NCI-H1694 treated with DMSO at 0.1 percent for 48 hours (cell line): Measurements from ENCODE around the gene FAS.

ENCODE experiments used
- DNase-seq: peaks from one replicate; lab custom pipeline; 2025; lab: John Stamatoyannopoulos, UW

Gene FAS

GRCh38 chr10:88990384-88991160 lies at the start of gene FAS:
FAS (plus strand) TSS chr10:88990798; CDS start chr10:88990877, 79 bp downstream.
- DNase-seq, result no peak

GRCh38 chr10:88941026-88941425 lies 49.6 kb upstream of the FAS start:
- DNase-seq, result no peak

DNA sequence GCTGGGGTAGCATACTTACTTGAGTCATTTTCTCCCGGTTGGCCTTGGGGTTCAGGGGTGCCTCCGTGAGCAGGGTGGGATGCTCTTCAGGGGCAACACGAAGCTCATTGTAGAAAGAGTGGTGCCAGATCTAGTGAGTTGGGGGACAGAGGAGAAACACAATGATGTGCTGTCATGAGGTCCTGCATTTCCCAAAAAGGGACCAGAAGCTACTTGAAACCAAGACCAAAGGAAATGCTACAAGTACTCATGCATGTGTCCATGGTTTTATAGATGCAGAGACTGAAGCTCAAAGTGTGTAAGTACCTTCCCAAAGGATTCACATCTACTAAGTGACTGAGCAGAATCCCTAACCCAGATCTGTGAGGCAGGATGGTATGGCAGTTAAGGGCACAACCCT lies 46.8 kb upstream of the FAS start:
- no peak for DNase-seq

DNA sequence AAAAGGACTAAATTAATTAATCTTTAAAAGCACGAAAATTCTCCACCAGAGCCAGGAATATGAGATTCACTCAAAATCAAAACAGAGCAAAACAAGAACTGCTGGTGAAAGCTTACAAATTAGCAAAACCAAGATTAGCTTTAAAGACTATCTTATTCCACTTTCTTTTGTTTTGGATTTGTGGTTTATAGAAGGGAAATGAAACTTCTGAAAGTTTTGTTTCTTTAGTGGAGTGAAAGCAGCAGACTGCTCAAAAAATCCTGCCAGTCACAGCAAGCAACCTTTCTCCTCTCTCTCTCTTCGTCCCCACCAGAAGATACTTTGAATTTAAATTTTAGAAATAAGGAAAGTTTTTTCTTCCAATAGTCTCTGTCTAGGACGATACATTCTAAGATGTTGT lies 45.8 kb upstream of the FAS start:
- DNase-seq, result no peak

- no peak for DNase-seq
Measured at GRCh38 chr10:88946200-88946599, 44.4 kb upstream of the FAS start.

- DNase-seq, result no peak
Measured at GRCh38 chr10:88946965-88947590, 43.5 kb upstream of the FAS start.

GRCh38 chr10:88949051-88949450 lies 41.5 kb upstream of the FAS start:
- no peak for DNase-seq

DNA sequence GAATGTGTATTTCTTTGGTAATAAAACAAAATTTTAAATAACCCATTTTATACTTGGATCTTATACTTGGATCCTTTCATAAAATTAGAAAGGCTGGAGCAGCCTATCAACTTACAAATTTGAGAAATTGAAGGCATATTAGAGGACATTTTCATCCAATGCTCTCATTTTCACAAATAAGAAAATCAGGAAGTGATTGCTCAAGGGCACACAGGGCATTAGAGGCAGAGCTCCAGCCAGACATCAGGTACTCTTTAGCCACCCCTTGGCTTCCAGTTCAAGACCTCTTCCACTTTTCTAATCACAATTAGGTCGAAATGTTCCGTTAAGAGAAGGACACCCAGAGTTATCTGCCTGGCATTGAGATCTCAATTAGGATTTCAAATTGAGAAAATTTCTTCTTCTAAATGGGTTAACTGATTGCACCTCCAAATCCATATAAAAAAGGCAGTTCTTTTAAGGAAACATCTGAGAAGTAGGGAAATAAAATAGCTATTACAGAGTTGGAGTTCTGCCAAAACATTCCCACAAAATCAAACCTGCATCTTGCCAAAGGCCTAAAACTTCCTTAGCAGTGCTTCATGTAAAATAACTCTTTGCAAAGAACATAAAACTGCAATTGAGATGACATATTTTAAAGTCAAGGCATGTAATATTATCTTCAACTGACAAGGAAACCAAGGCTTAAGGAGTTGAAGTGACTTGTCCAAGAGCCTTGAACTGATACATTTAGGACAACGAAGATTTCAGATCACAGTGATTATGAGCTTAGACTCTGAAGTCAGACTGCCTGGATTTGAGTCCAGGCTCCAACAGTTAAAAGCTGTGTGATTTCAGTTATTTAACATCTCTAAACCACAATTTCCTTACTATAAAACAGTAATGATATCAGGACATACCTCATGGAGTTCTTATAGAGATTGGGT lies 40.4 kb upstream of the FAS start:
- no peak for DNase-seq

- DNase-seq, result no peak
Measured at GRCh38 chr10:88952647-88953111, 37.9 kb upstream of the FAS start, which contains the start of gene ACTA2. ACTA2 (minus strand) TSS chr10:88952773; CDS start chr10:88948930, 3,843 bp downstream.

DNA sequence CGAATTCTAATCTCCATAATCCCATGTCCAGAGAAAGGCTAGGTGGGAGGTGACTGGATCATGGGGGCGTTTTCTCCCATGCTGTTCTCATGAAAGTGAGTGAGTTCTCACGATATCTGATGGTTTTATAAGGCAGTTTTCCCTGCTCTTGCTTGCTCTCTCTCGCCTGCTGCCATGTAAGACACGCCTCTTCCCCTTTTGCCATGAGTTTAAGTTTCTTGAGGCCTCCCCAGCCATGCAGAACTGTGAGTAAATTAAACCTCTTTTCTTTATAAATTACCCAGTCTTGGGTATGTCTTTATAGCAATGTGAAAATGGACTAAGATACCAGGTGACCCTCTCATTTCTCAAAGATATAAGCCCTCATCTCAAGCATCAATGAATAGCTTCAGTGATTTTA lies 36.9 kb upstream of the FAS start:
- DNase-seq, result no peak

- DNase-seq, result no peak
Measured at GRCh38 chr10:88954458-88955083, 36.0 kb upstream of the FAS start.

- DNase-seq, result no peak
Measured at GRCh38 chr10:88957381-88957780, 33.2 kb upstream of the FAS start.

DNA sequence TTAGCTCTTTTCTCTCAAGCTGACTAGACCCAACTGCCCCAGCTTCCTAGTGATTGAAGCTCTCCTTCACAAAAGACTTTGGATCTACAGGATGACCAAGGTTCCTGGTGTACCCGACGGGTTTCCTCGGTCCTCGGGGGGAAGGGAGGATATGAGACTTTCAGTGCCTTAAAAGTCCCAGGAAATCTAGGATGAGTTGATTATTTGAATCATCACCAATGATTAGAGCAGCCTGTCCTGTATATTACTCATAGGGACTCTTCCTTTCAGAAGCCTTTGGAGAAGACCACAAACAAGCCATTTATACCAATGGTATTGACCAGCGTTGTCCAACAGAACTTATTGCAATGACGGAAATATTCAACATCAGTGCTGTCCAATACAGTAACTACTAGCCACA lies 31.9 kb upstream of the FAS start:
- no peak for DNase-seq

DNA sequence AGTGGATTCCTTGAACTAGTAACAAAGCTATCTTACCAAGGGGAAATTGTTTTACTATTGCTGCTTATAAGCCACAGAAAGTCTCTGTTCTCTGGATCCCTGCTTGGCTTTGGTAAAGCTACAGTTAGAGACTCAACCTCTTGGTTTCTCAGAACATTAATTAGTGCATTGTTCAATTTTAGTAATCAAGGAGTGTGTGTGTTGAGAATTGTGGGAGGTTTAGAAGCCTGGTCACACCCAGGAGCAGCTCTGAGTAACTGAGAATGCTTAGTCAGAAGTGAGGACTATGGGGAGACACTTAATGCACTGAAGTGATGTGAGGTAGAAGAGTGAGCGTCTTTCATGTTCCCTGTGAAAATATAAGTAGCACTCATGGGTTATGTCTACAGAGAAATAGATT lies 29.8 kb upstream of the FAS start:
- no peak for DNase-seq

- DNase-seq, result no peak
Measured at GRCh38 chr10:88961266-88961665, 29.3 kb upstream of the FAS start.

DNA sequence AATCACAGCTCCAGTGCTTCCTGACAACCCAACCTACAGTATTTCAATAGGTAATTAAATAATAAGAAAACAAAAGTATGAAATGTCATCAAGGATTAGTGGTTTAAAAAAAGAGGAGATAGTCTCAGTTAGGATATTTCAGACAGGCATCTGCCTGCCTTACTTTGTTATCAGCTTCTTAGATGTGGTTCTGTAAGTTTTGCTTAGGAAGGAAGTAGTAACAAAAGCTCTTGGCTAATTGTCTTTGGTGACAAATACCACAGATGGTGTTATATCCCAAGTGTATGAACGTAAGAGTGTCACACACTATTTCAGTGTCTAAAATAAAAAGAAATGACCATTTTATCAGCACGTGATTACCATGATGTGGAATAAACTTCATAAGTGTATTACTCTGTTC lies 28.3 kb upstream of the FAS start:
- DNase-seq, result no peak

GRCh38 chr10:88963318-88963717 lies 27.3 kb upstream of the FAS start:
- DNase-seq, result no peak

DNA sequence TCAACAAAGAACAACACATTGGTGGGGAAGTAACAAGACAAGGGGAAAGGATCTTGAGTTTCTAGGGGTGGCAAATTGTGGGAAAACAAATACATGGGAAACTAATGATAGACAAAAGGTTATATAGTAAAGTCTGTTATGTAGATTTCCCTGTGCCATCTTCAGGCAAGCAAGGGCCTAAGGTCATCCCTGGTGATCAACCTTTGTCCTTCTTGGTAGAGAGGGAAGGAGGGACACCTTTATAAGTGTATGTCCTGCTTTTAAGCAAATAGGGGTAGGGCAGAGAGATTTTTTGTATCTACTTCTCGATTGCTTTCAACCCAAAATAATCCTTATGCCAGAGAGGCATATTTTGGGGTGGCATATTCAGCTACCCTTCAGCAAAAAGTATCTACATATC lies 26.2 kb upstream of the FAS start:
- no peak for DNase-seq

DNA sequence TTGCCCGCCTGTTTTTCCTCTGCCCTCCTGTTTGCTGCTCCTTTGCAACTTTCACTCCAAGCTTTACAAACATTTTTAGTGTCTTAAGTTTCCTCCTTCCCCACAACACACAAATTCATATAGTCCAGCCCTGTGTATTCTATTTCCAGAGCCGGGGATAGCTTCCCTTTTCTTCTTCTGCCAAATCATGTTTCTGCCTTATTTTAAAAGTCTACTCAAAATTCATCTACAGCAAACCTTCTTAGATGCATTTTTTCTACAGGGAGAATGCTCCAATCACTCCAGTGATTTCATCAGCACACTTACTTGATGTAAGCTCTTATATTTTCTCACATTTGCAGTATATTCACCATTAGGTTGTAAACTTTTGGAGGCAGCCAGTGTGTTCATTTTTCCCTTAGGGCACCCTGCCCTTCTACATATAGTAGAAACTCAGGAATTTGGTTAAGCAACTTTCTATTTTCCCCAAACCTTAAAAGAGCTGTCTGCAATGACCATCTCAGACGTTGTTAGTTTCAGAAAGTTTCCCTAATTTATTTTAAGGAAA lies 25.7 kb upstream of the FAS start:
- no peak for DNase-seq

DNA sequence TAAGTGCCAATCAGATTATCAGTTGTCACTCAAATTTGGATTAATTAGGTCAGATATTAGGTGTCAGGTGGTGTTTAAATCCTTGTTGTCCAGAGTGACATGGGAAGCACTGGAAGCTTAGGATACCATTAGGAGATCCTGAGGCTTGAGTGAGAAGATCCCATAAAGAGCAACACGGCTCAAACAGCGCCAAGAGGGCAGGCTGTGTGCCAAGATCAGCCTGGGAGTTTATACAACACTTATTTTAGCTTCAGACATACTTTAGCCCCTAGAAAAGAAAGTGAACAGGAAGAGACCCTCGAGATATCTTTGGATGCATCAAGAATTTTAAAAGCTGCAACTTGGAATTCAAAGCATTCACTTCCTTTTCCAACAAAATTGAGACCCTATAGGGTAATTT lies 23.8 kb upstream of the FAS start:
- no peak for DNase-seq

DNA sequence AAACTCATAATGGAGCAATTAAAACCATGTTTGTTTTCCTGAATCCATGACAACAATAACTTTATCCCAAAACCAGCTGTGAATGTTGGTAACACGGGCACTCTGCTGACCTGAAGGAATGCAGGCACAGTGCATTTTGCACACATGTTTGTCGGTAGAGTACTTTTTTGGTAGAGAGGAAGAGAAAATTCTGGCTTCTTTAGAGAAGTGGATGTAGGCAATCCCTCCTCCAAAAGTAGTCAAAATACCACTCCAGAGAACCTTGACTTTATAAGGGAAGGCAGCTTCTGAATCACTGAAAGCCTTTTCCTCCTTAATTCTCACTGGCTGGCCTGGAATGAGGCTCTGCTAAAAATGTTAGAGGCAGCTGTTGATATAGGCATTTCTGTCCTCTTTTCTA lies 22.2 kb upstream of the FAS start:
- no peak for DNase-seq
